CD4-positive, alpha-beta T cell treated with Interleukin-21 for 1 hour (primary cell): Measurements from ENCODE around the gene UNC50.

ENCODE experiments used
- DNase-seq: peaks from one replicate; pipeline ENCODE4 v3.0.0-alpha.2; 2020

The UNC50 gene

GRCh38 chr2:98608116-98608961, at the start of gene UNC50, which contains the start of gene COA5:
TSS of gene UNC50 (plus strand) at chr2:98608589. CDS start at chr2:98609760, 1,171 bp downstream.
TSS of gene COA5 (minus strand) at chr2:98608512. CDS start at chr2:98608405, 107 bp downstream.
- peak; percentile 93 for DNase-seq

GRCh38 chr2:98558852-98559530, 49.4 kb upstream of the UNC50 start:
- DNase-seq, result no peak

- DNase-seq, result no peak
These were observed 48.8 kb upstream of the UNC50 start for GRCh38 chr2:98559581-98559980.

GRCh38 chr2:98560256-98560771, 48.1 kb upstream of the UNC50 start:
- no peak for DNase-seq

- DNase-seq, result no peak
These were observed 47.4 kb upstream of the UNC50 start for GRCh38 chr2:98561018-98561417.

- no peak for DNase-seq
These were observed 46.3 kb upstream of the UNC50 start for GRCh38 chr2:98561902-98562695.

- no peak for DNase-seq
These were observed 45.0 kb upstream of the UNC50 start for GRCh38 chr2:98563394-98563793.

- DNase-seq, result no peak
These were observed 43.8 kb upstream of the UNC50 start for GRCh38 chr2:98564541-98565132.

GRCh38 chr2:98565286-98565860, 43.0 kb upstream of the UNC50 start:
- no peak for DNase-seq

- no peak for DNase-seq
These were observed 42.4 kb upstream of the UNC50 start for GRCh38 chr2:98565941-98566340.

GRCh38 chr2:98568161-98568956, 40.0 kb upstream of the UNC50 start:
- DNase-seq, result no peak

GRCh38 chr2:98569197-98569793, 39.1 kb upstream of the UNC50 start:
- DNase-seq, result peak; percentile 61

GRCh38 chr2:98569915-98570314, 38.5 kb upstream of the UNC50 start:
- DNase-seq, result no peak

- no peak for DNase-seq
These were observed 38.0 kb upstream of the UNC50 start for GRCh38 chr2:98570356-98570755.

GRCh38 chr2:98571121-98571701, 37.2 kb upstream of the UNC50 start:
- DNase-seq, result no peak

- DNase-seq, result no peak
These were observed 36.6 kb upstream of the UNC50 start for GRCh38 chr2:98571796-98572195.

- no peak for DNase-seq
These were observed 36.2 kb upstream of the UNC50 start for GRCh38 chr2:98572211-98572610.

GRCh38 chr2:98572676-98573075, 35.7 kb upstream of the UNC50 start:
- no peak for DNase-seq

- DNase-seq, result no peak
These were observed 35.0 kb upstream of the UNC50 start for GRCh38 chr2:98573426-98573825.

- no peak for DNase-seq
These were observed 31.6 kb upstream of the UNC50 start for GRCh38 chr2:98576666-98577312.
